ENCODE data around the gene GLTPD2.

The GLTPD2 gene

GRCh38 chr17:4771519-4772234, 17.1 kb upstream of the GLTPD2 start, which contains the start of gene TM4SF5:
TM4SF5 (plus strand) TSS chr17:4771886; CDS start chr17:4771923, 37 bp downstream.
- DNase-seq (ENCODE audit: low read depth) = no peak

GRCh38 chr17:4772235-4772613, 16.5 kb upstream of the GLTPD2 start:
- no peak for DNase-seq (ENCODE audit: low read depth)

- DNase-seq (ENCODE audit: low read depth) = no peak
These were observed 10.6 kb upstream of the GLTPD2 start for GRCh38 chr17:4777969-4778760.

GRCh38 chr17:4780325-4780955, 8.3 kb upstream of the GLTPD2 start:
- DNase-seq (ENCODE audit: low read depth) = no peak

GRCh38 chr17:4782652-4783051, 6.1 kb upstream of the GLTPD2 start:
- no peak for DNase-seq (ENCODE audit: low read depth)

- DNase-seq (ENCODE audit: low read depth) = no peak
These were observed 3.3 kb upstream of the GLTPD2 start for GRCh38 chr17:4785311-4786105.

- no peak for DNase-seq (ENCODE audit: low read depth)
These were observed 2.7 kb upstream of the GLTPD2 start, which contains the start of gene VMO1 for GRCh38 chr17:4786106-4786511. VMO1 (minus strand) TSS chr17:4786364; CDS start chr17:4786352, 12 bp downstream.

GRCh38 chr17:4786516-4786915, 2.2 kb upstream of the GLTPD2 start:
- DNase-seq (ENCODE audit: low read depth) = no peak

- no peak for DNase-seq (ENCODE audit: low read depth)
These were observed 481 bp upstream of the GLTPD2 start for GRCh38 chr17:4788159-4788806.

GRCh38 chr17:4789701-4789950, 862 bp downstream of the GLTPD2 start:
- DNase-seq (ENCODE audit: low read depth) = no peak

GRCh38 chr17:4789951-4790704, 1.4 kb downstream of the GLTPD2 start:
- DNase-seq (ENCODE audit: low read depth) = peak; percentile 71

- no peak for DNase-seq (ENCODE audit: low read depth)
These were observed 1.9 kb downstream of the GLTPD2 start for GRCh38 chr17:4790705-4791088.

- DNase-seq (ENCODE audit: low read depth) = no peak
These were observed 6.4 kb downstream of the GLTPD2 start for GRCh38 chr17:4795168-4795567.

- DNase-seq (ENCODE audit: low read depth) = no peak
These were observed 7.8 kb downstream of the GLTPD2 start for GRCh38 chr17:4796552-4796920.

GRCh38 chr17:4800462-4801196, 11.9 kb downstream of the GLTPD2 start:
- no peak for DNase-seq (ENCODE audit: low read depth)

GRCh38 chr17:4802228-4802627, 13.5 kb downstream of the GLTPD2 start, which contains the start of gene C17orf114:
C17orf114 (minus strand) TSS chr17:4802328.
- no peak for DNase-seq (ENCODE audit: low read depth)

- no peak for DNase-seq (ENCODE audit: low read depth)
These were observed 17.7 kb downstream of the GLTPD2 start for GRCh38 chr17:4806456-4806776.

GRCh38 chr17:4806777-4807604, 18.2 kb downstream of the GLTPD2 start, which contains the start of gene PLD2:
PLD2 (plus strand) TSS chr17:4807152; CDS start chr17:4807773, 621 bp downstream.
- peak; percentile 74 for DNase-seq (ENCODE audit: low read depth)

- no peak for DNase-seq (ENCODE audit: low read depth)
These were observed 19.0 kb downstream of the GLTPD2 start for GRCh38 chr17:4807605-4808377.
